Measurements from ENCODE around the gene ATP9B. TPM values are rescaled to one million over a fixed set of nuclear protein-coding genes. Genes with fewer than 3 reads are reported as not detected.

Gene ATP9B
- total RNA-seq, 1 experiment from 2014 or later = 25.5 TPM

GRCh38 chr18:79422783-79423165 is 353.6 kb downstream of the ATP9B start:
- H3K27me3 Mint-ChIP-seq (ENCODE audit: insufficient read depth, unreplicated experiment) = no peaks in the 10 kb centered on the region
- intact Hi-C loops (cut with micrococcal nuclease) = no loop called here
- no peak for TF ChIP-seq CTCF (IDR thresholded peaks at IDR 0.05; ENCODE audit: unreplicated experiment)
- peaks cover 27% of the 10 kb centered on the region for H3K9me3 Mint-ChIP-seq (ENCODE audit: unreplicated experiment)
- peaks cover 14% of the 10 kb centered on the region for H3K36me3 Mint-ChIP-seq (ENCODE audit: insufficient read depth, unreplicated experiment)
- no peak overlapping the region for H3K27ac Mint-ChIP-seq (ENCODE audit: low read depth, unreplicated experiment)
- H3K4me1 Mint-ChIP-seq (ENCODE audit: insufficient read depth, unreplicated experiment) = peaks cover 11% of the 10 kb centered on the region
- POLR2A ChIA-PET = no interaction called here
- DNase-seq (ENCODE audit: unreplicated experiment) = no peak
- no peak overlapping the region for H3K4me3 Mint-ChIP-seq (ENCODE audit: unreplicated experiment)
- no TSS peak for BruUV-seq (replicated peaks)
- CTCF ChIA-PET = no interaction called here

- H3K4me1 Mint-ChIP-seq (ENCODE audit: insufficient read depth, unreplicated experiment) = peaks cover 11% of the 10 kb centered on the region
- TF ChIP-seq CTCF (IDR thresholded peaks at IDR 0.05; ENCODE audit: unreplicated experiment) = no peak
- BruUV-seq (replicated peaks) = no TSS peak
Measured at GRCh38 chr18:79423211-79424007, 354.2 kb downstream of the ATP9B start.

DNA sequence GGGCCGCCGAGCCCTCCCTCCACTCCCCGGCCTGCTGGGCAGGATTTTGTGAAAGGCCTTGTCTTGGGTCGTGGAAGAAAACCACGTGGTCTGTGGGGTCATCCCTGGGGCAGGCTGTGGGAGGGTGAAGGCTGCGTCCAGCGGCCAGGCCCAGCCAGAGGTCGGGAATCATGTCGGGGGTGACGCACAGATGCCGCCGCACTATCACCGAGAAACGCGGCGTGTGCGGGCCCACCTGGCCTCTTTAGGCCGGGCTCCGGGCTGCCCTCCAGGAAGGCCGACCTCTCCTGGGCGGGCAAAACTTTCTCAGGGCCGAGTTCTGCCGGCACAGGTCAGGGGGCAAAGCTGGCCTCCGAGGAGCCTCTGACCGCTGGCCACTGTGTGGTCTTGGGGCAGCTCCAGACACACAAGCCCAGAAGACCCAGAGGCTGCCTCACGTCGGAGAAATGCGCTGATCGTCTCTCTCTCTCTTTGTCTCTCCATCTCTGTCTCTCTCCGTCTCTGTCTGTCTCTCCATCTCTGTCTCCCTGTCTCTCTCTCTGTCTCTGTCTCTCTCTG is 354.9 kb downstream of the ATP9B start:
- CTCF ChIA-PET = no interaction called here

More at GRCh38 chr18:79423211-79424007, 354.2 kb downstream of the ATP9B start:
- intact Hi-C loops (cut with micrococcal nuclease) = no loop called here
- no peaks in the 10 kb centered on the region for H3K27me3 Mint-ChIP-seq (ENCODE audit: insufficient read depth, unreplicated experiment)
- H3K9me3 Mint-ChIP-seq (ENCODE audit: unreplicated experiment) = peaks cover 27% of the 10 kb centered on the region
- H3K4me3 Mint-ChIP-seq (ENCODE audit: unreplicated experiment) = no peak overlapping the region
- DNase-seq (ENCODE audit: unreplicated experiment) = no peak
- H3K27ac Mint-ChIP-seq (ENCODE audit: low read depth, unreplicated experiment) = no peak overlapping the region
- peaks cover 14% of the 10 kb centered on the region for H3K36me3 Mint-ChIP-seq (ENCODE audit: insufficient read depth, unreplicated experiment)
- ChIA-PET CTCF (no interaction called here), POLR2A (no interaction called here)

More for the DNA sequence above, 354.9 kb downstream of the ATP9B start:
- H3K4me3 Mint-ChIP-seq (ENCODE audit: unreplicated experiment) = no peak overlapping the region
- intact Hi-C loops (cut with micrococcal nuclease) = no loop called here
- TF ChIP-seq CTCF (IDR thresholded peaks at IDR 0.05; ENCODE audit: unreplicated experiment) = no peak
- peaks cover 27% of the 10 kb centered on the region for H3K9me3 Mint-ChIP-seq (ENCODE audit: unreplicated experiment)
- H3K4me1 Mint-ChIP-seq (ENCODE audit: insufficient read depth, unreplicated experiment) = peaks cover 11% of the 10 kb centered on the region
- no peak for DNase-seq (ENCODE audit: unreplicated experiment)
- H3K27me3 Mint-ChIP-seq (ENCODE audit: insufficient read depth, unreplicated experiment) = no peaks in the 10 kb centered on the region
- peaks cover 14% of the 10 kb centered on the region for H3K36me3 Mint-ChIP-seq (ENCODE audit: insufficient read depth, unreplicated experiment)
- POLR2A ChIA-PET = no interaction called here
- no peak overlapping the region for H3K27ac Mint-ChIP-seq (ENCODE audit: low read depth, unreplicated experiment)
- BruUV-seq (replicated peaks) = no TSS peak
